Epithelial cell of proximal tubule (primary cell): ENCODE measurements around the gene KCNQ1. TPM values are rescaled to one million over a fixed set of nuclear protein-coding genes. Genes with fewer than 3 reads are reported as not detected.

Experiments used
- DNase-seq: peaks from one replicate; pipeline ENCODE4 v3.0.0-alpha.2; 2011; ENCODE audit warnings: low read depth
- H3K4me3 ChIP-seq: 2 replicates; pipeline ENCODE4 v1.5.1; 2011; ENCODE audit warnings: low read depth, mild to moderate bottlenecking, low read length
- CTCF ChIP-seq: conservative IDR thresholded peaks from 2 replicates; pipeline ENCODE4 v1.5.1; 2012; ENCODE audit warnings: low read depth, mild to moderate bottlenecking, low read length
- total RNA-seq: library from RNA; depleted of rRNA; stranded (reverse); fragments of >200 nt; gene quantifications from 2 replicates; pipeline ENCODE4 v1.2.3, GENCODE V29; 2015

KCNQ1 gene
- total RNA-seq, 1 donor from 2014 or later = 0.46 TPM

- TF ChIP-seq CTCF = no peak
Measured at GRCh38 chr11:2576549-2576948, 131.7 kb downstream of the KCNQ1 start.

GRCh38 chr11:2577031-2577990, 132.5 kb downstream of the KCNQ1 start:
- no peak for DNase-seq
- H3K4me3 ChIP-seq = no peak overlapping the region
- TF ChIP-seq CTCF = no peak

More at GRCh38 chr11:2576549-2576948, 131.7 kb downstream of the KCNQ1 start:
- no peak for DNase-seq
- no peak overlapping the region for H3K4me3 ChIP-seq

GRCh38 chr11:2577991-2578928, 133.5 kb downstream of the KCNQ1 start:
- H3K4me3 ChIP-seq = no peak overlapping the region
- TF ChIP-seq CTCF = no peak
- no peak for DNase-seq

- TF ChIP-seq CTCF = no peak
- no peak for DNase-seq
- no peak overlapping the region for H3K4me3 ChIP-seq
Measured at GRCh38 chr11:2578929-2579270, 134.1 kb downstream of the KCNQ1 start.

- H3K4me3 ChIP-seq = no peak overlapping the region
- no peak for TF ChIP-seq CTCF
- DNase-seq = no peak
Measured at GRCh38 chr11:2579315-2580060, 134.7 kb downstream of the KCNQ1 start.

GRCh38 chr11:2580061-2580421, 135.2 kb downstream of the KCNQ1 start:
- no peak overlapping the region for H3K4me3 ChIP-seq
- no peak for TF ChIP-seq CTCF
- no peak for DNase-seq
